ENCODE data around the gene RPS21. TPM values are rescaled to one million over a fixed set of nuclear protein-coding genes. Genes with fewer than 3 reads are reported as not detected.

The RPS21 gene
- total and polyA plus RNA-seq, 2 of the 13 experiments (the other 11 are each of a cell fraction or from before 2014, with no cell fraction given), result 2,647 to 11,063 TPM

DNA sequence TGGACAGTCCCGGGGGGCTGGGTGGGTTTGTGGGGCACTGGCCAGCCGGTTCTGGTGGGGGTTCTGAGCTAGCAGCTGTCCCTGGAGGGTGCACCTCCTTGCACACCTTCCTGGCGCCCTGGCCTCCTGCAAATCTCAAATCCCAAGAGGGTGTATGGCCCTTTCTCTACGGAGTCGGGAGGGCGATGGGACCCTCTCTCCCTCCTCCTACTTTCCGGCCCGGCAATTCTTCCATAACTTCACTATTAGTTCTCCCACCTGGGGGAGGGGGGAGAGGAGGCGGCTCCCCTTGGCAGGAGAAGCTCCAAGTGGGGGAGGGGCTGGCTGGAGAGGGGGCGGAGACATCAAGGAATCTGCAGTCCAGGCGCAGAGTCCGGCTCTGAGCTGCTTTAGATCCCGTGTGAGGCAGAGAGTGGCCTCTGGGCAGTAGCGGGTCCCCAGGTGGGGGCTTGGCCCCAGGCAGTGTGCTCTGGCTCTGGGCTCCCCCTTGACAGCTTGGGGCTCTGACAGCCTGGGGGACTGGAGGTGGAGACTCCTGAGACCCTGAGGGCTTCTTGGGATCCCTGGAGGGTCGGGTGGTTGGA lies 18.4 kb upstream of the RPS21 start (continued):
- TF ChIP-seq ZNF556 (CRISPR knock-in tag; IDR thresholded peaks at IDR 0.05; ENCODE audit: borderline replicate concordance), result no peak
- TF ChIP-seq ELF3 (CRISPR knock-in tag; IDR thresholded peaks at IDR 0.05), result peak; percentile 43; the same call in 1 of the 2 replicates
- TF ChIP-seq NCOA1 (CRISPR knock-in tag; IDR thresholded peaks at IDR 0.05), result no peak
- no peak for TF ChIP-seq ZNF572 (CRISPR knock-in tag; IDR thresholded peaks at IDR 0.05)
- TF ChIP-seq, protein P1, sequence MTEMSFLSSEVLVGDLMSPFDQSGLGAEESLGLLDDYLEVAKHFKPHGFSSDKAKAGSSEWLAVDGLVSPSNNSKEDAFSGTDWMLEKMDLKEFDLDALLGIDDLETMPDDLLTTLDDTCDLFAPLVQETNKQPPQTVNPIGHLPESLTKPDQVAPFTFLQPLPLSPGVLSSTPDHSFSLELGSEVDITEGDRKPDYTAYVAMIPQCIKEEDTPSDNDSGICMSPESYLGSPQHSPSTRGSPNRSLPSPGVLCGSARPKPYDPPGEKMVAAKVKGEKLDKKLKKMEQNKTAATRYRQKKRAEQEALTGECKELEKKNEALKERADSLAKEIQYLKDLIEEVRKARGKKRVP (CRISPR knock-in tag; IDR thresholded peaks at IDR 0.05), result peak in 1 of 2 experiments; percentile 38; a peak in 2 of 4 replicates
- TF ChIP-seq ZSCAN12 (CRISPR knock-in tag; IDR thresholded peaks at IDR 0.05), result no peak
- TF ChIP-seq, protein P2, sequence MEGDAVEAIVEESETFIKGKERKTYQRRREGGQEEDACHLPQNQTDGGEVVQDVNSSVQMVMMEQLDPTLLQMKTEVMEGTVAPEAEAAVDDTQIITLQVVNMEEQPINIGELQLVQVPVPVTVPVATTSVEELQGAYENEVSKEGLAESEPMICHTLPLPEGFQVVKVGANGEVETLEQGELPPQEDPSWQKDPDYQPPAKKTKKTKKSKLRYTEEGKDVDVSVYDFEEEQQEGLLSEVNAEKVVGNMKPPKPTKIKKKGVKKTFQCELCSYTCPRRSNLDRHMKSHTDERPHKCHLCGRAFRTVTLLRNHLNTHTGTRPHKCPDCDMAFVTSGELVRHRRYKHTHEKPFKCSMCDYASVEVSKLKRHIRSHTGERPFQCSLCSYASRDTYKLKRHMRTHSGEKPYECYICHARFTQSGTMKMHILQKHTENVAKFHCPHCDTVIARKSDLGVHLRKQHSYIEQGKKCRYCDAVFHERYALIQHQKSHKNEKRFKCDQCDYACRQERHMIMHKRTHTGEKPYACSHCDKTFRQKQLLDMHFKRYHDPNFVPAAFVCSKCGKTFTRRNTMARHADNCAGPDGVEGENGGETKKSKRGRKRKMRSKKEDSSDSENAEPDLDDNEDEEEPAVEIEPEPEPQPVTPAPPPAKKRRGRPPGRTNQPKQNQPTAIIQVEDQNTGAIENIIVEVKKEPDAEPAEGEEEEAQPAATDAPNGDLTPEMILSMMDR (CRISPR knock-in tag; IDR thresholded peaks at IDR 0.05), result no peak; the same call in 1 of the 2 replicates
- TF ChIP-seq, protein P3, sequence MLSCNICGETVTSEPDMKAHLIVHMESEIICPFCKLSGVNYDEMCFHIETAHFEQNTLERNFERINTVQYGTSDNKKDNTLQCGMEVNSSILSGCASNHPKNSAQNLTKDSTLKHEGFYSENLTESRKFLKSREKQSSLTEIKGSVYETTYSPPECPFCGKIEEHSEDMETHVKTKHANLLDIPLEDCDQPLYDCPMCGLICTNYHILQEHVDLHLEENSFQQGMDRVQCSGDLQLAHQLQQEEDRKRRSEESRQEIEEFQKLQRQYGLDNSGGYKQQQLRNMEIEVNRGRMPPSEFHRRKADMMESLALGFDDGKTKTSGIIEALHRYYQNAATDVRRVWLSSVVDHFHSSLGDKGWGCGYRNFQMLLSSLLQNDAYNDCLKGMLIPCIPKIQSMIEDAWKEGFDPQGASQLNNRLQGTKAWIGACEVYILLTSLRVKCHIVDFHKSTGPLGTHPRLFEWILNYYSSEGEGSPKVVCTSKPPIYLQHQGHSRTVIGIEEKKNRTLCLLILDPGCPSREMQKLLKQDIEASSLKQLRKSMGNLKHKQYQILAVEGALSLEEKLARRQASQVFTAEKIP (CRISPR knock-in tag; IDR thresholded peaks at IDR 0.05; ENCODE audit: borderline replicate concordance), result no peak
- no peak for TF ChIP-seq IKZF1 (IDR thresholded peaks at IDR 0.05)
- TF ChIP-seq ZNF33B (CRISPR knock-in tag; IDR thresholded peaks at IDR 0.05), result 0 out of 2 replicates have a peak, but pooled peaks have one; percentile 67
- no peak for TF ChIP-seq LCORL (IDR thresholded peaks at IDR 0.05)
- no peak; the same call in 1 of the 2 replicates for TF ChIP-seq LCORL (CRISPR knock-in tag; IDR thresholded peaks at IDR 0.05)
- TF ChIP-seq ZNF510 (CRISPR knock-in tag; IDR thresholded peaks at IDR 0.05; ENCODE audit: low read depth), result 0 out of 2 replicates have a peak, but pooled peaks have one; percentile 31
- 0 out of 2 replicates have a peak, but pooled peaks have one; percentile 40 for TF ChIP-seq ZNF44 (CRISPR knock-in tag; IDR thresholded peaks at IDR 0.05)
- TF ChIP-seq, protein P4, sequence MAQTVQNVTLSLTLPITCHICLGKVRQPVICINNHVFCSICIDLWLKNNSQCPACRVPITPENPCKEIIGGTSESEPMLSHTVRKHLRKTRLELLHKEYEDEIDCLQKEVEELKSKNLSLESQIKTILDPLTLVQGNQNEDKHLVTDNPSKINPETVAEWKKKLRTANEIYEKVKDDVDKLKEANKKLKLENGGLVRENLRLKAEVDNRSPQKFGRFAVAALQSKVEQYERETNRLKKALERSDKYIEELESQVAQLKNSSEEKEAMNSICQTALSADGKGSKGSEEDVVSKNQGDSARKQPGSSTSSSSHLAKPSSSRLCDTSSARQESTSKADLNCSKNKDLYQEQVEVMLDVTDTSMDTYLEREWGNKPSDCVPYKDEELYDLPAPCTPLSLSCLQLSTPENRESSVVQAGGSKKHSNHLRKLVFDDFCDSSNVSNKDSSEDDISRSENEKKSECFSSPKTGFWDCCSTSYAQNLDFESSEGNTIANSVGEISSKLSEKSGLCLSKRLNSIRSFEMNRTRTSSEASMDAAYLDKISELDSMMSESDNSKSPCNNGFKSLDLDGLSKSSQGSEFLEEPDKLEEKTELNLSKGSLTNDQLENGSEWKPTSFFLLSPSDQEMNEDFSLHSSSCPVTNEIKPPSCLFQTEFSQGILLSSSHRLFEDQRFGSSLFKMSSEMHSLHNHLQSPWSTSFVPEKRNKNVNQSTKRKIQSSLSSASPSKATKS (CRISPR knock-in tag; IDR thresholded peaks at IDR 0.05), result no peak
- peak; percentile 57 for TF ChIP-seq YY1 (IDR thresholded peaks at IDR 0.05; ENCODE audit: insufficient read depth, insufficient replicate concordance, low read depth, low read length)
- TF ChIP-seq, protein P5, sequence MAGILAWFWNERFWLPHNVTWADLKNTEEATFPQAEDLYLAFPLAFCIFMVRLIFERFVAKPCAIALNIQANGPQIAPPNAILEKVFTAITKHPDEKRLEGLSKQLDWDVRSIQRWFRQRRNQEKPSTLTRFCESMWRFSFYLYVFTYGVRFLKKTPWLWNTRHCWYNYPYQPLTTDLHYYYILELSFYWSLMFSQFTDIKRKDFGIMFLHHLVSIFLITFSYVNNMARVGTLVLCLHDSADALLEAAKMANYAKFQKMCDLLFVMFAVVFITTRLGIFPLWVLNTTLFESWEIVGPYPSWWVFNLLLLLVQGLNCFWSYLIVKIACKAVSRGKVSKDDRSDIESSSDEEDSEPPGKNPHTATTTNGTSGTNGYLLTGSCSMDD (CRISPR knock-in tag; IDR thresholded peaks at IDR 0.05), result no peak
- no peak for TF ChIP-seq HOXA9 (CRISPR knock-in tag; IDR thresholded peaks at IDR 0.05; ENCODE audit: borderline replicate concordance)
- no peak for TF ChIP-seq RBAK (CRISPR knock-in tag; IDR thresholded peaks at IDR 0.05)
- no peak for TF ChIP-seq HMGA1 (CRISPR knock-in tag; conservative IDR thresholded peaks at IDR 0.05)
- no peak for TF ChIP-seq PAWR (CRISPR knock-in tag; IDR thresholded peaks at IDR 0.05; ENCODE audit: borderline replicate concordance)
- no peak for TF ChIP-seq HNRNPH1 (optimal IDR thresholded peaks at IDR 0.05; ENCODE audit: low read depth, low read length)
- no peak for TF ChIP-seq HDAC6 (IDR thresholded peaks at IDR 0.05; ENCODE audit: low read depth, low read length)
- TF ChIP-seq ZNF331 (CRISPR knock-in tag; IDR thresholded peaks at IDR 0.05), result no peak

All from HepG2 (cell line).